Measurements from ENCODE around the gene STOML1. TPM values are rescaled to one million over a fixed set of nuclear protein-coding genes. Genes with fewer than 3 reads are reported as not detected.

The STOML1 gene
- total RNA-seq, 2 experiments from 2014 or later, result 7.1 to 10.1 TPM

DNA sequence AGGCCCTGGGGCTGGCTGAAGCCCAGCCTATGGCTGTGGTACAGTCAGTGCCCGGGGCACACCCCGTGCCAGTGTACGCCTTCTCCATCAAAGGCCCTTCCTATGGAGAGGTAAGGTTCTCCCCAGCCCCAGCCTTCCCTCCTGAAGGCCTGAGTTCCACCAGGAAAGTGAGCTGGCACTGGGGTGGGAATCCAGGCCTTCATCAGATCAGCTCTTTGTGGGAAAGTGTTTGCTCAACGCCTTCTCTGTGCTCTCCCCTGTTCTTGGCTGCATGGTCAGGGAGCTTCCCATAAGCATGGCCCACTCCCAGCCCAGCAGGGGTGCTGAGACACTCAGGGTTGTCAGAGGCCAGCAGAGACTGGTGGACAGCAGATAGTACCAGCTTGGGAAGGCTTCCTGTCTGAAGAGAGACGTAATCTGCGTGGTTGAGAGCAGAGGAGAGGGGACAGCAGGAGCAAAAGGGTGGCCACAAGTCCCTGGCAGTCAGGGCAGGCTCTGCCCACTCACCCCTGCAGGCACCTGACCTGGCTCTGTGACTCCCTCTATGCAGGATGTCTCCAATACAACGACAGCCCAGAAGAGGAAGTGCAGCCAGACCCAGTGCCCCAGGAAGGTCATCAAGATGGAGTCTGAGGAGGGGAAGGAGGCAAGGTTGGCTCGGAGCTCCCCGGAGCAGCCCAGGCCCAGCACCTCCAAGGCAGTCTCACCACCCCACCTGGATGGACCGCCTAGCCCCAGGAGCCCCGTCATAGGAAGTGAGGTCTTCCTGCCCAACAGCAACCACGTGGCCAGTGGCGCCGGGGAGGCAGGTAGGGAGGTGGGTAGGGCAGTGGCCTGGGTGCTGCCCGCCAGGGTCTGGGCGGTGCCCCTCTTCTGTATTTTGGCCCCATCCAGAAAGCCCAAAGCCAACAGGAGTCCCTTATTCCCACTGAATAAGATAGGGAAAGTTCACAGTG is 40.8 kb upstream of the STOML1 start:
- intact Hi-C loops (cut with micrococcal nuclease), result no loop called here
- Mint-ChIP-seq H3K27me3 (no peaks in the 10 kb centered on the region), H3K27ac (peak overlapping the region; percentile 42), H3K4me3 (no peak overlapping the region), H3K4me1 (ENCODE audit: low read depth) (no peaks in the 10 kb centered on the region), H3K9me3 (no peaks in the 10 kb centered on the region), H3K36me3 (peaks cover 33% of the 10 kb centered on the region)
- ChIA-PET CTCF (interaction anchor here (1.0 to 1.9 kb wide), 2 partner anchors 14 to 60 kb away, joined by 4 to 5 read pairs; no protein-coding TSS in a partner anchor), POLR2A (no interaction called here)
- no peak for DNase-seq

DNA sequence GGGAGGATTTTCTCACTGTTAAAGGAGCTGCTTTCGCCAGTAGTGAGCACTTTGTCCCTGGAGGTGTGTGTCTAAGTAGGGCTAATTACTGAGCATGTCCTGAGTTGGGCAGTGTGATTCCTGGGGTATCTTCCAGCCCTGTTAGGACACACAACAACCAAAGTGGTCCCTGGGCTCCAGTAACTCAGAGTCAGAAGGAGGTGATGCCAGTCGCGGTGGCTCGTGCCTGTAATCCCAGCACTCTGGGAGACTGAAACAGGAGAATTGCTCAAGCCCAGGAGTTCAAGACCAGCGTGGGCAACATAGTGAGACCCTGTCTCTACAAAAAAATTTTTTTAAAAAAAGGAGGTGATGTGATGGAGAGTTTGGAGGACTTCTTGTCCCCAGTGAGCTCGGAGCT is 40.0 kb upstream of the STOML1 start:
- no peaks in the 10 kb centered on the region for H3K27me3 Mint-ChIP-seq
- no peaks in the 10 kb centered on the region for H3K4me1 Mint-ChIP-seq (ENCODE audit: low read depth)
- no peak overlapping the region for H3K4me3 Mint-ChIP-seq
- ChIA-PET POLR2A (no interaction called here), CTCF (interaction anchor here (1.0 kb wide), 1 partner anchor 14 kb away, joined by 5 read pairs; no protein-coding TSS in a partner anchor)
- H3K27ac Mint-ChIP-seq, result no peak overlapping the region
- no peak for DNase-seq
- intact Hi-C loops (cut with micrococcal nuclease), result no loop called here
- H3K36me3 Mint-ChIP-seq, result peaks cover 33% of the 10 kb centered on the region
- no peaks in the 10 kb centered on the region for H3K9me3 Mint-ChIP-seq

DNA sequence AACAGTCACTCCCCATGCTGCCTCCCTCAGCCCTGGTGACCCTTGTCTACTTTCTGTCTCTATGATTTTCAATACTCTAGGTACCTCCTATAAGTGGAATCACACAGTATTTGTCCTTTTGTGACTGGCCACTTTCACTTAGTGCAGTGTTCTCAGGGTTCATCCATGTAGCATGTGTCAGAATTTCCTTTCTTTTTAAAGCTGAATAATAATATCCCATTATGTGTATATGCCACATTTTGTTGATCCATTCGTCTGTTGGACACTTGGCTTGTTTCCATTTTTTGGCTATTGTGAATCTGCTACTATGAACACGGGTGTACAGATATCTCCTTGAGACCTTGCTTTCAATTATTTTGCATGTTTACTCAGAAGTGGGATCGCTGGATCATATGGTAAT is 36.6 kb upstream of the STOML1 start:
- H3K4me1 Mint-ChIP-seq (ENCODE audit: low read depth), result peaks cover 1% of the 10 kb centered on the region
- H3K4me3 Mint-ChIP-seq, result no peak overlapping the region
- H3K27me3 Mint-ChIP-seq, result no peaks in the 10 kb centered on the region
- H3K36me3 Mint-ChIP-seq, result peaks cover 27% of the 10 kb centered on the region
- no peaks in the 10 kb centered on the region for H3K9me3 Mint-ChIP-seq
- DNase-seq, result no peak
- intact Hi-C loops (cut with micrococcal nuclease), result no loop called here
- H3K27ac Mint-ChIP-seq, result no peak overlapping the region
- ChIA-PET CTCF (interaction anchor here (1.6 to 1.8 kb wide), 2 partner anchors 56 kb away, joined by 6 read pairs; no protein-coding TSS in a partner anchor), POLR2A (no interaction called here)

DNA sequence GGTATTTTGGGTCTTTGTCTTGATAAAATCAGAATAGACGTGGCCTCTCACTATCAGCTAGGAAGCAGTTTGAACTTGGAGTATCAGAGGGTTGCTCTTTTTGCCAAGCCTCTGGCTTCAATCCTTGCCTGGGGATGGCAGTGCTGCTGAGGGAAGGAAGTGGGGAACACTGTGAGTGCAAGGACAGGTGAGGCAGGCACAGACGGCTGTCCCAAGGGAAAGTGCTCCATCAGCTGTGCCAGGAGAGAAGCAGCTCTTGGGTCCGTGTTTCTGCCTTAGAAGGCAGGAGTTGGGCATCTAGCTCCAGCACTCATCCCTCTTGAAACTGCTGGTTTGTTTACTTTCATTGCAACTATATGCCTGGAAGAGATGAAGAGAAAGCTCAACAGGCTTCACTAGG is 35.6 kb upstream of the STOML1 start:
- H3K27ac Mint-ChIP-seq, result no peak overlapping the region
- no peak overlapping the region for H3K4me3 Mint-ChIP-seq
- ChIA-PET CTCF (interaction anchor here (0.7 to 1.6 kb wide), 4 partner anchors 27 to 199 kb away, joined by 3 to 6 read pairs (median 4); no protein-coding TSS in a partner anchor), POLR2A (no interaction called here)
- intact Hi-C loops (cut with micrococcal nuclease), result no loop called here
- H3K27me3 Mint-ChIP-seq, result no peaks in the 10 kb centered on the region
- H3K9me3 Mint-ChIP-seq, result no peaks in the 10 kb centered on the region
- peaks cover 5% of the 10 kb centered on the region for H3K4me1 Mint-ChIP-seq (ENCODE audit: low read depth)
- H3K36me3 Mint-ChIP-seq, result peaks cover 32% of the 10 kb centered on the region
- DNase-seq, result no peak

DNA sequence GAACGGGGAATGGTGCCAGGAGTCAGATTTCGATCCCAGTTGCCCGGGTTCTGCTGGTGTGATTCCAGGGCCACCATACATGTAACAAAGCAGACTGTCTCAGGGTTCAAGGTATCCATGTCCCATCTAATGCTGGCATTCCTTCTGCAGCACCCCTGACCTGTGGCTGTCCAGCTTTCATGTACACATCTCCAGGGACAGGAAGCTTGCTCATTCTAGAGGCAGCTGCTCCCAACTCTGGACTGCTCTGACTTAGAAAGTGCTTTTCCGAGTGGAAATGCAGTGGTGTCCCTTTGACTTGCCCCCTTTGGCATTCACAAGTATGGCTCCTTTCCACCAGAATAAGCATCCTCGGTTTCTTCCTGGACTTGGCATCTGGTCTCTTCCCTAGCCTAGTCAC is 33.3 kb upstream of the STOML1 start:
- H3K27ac Mint-ChIP-seq, result no peak overlapping the region
- H3K36me3 Mint-ChIP-seq, result peaks cover 32% of the 10 kb centered on the region

DNA sequence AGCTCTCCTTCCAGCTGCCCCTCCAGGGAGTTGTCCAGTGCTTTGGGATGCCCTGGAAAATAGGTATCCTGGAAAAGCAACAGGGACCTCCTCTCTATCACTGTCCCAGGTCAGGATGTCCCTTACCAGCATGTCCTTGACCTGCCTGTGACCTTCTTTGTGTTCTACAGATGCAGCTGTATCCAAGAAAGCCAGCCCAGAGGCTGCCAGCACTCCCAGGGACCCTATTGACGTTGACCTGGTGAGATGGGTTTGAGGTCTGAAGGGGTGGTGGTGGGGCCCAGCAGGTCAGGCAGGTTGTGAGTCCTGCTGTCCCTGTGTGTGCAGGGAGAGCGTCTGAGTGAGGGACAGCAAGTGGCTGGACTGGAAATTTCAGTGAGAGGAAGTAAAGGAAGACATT is 32.6 kb upstream of the STOML1 start:
- H3K27me3 Mint-ChIP-seq, result no peaks in the 10 kb centered on the region
- H3K9me3 Mint-ChIP-seq, result no peaks in the 10 kb centered on the region
- ChIA-PET CTCF (interaction anchor here (0.5 to 1.4 kb wide), 3 partner anchors 17 to 459 kb away, joined by 3 to 6 read pairs (median 4); no protein-coding TSS in a partner anchor), POLR2A (no interaction called here)
- no peak for DNase-seq
- intact Hi-C loops (cut with micrococcal nuclease), result no loop called here
- H3K27ac Mint-ChIP-seq, result no peak overlapping the region
- peaks cover 30% of the 10 kb centered on the region for H3K36me3 Mint-ChIP-seq
- no peak overlapping the region for H3K4me3 Mint-ChIP-seq
- H3K4me1 Mint-ChIP-seq (ENCODE audit: low read depth), result peaks cover 7% of the 10 kb centered on the region

More for the DNA sequence above, 33.3 kb upstream of the STOML1 start:
- H3K4me1 Mint-ChIP-seq (ENCODE audit: low read depth), result peaks cover 7% of the 10 kb centered on the region
- DNase-seq, result no peak
- no peaks in the 10 kb centered on the region for H3K9me3 Mint-ChIP-seq
- no peak overlapping the region for H3K4me3 Mint-ChIP-seq
- no peaks in the 10 kb centered on the region for H3K27me3 Mint-ChIP-seq
- ChIA-PET CTCF (no interaction called here), POLR2A (no interaction called here)
- intact Hi-C loops (cut with micrococcal nuclease), result no loop called here

DNA sequence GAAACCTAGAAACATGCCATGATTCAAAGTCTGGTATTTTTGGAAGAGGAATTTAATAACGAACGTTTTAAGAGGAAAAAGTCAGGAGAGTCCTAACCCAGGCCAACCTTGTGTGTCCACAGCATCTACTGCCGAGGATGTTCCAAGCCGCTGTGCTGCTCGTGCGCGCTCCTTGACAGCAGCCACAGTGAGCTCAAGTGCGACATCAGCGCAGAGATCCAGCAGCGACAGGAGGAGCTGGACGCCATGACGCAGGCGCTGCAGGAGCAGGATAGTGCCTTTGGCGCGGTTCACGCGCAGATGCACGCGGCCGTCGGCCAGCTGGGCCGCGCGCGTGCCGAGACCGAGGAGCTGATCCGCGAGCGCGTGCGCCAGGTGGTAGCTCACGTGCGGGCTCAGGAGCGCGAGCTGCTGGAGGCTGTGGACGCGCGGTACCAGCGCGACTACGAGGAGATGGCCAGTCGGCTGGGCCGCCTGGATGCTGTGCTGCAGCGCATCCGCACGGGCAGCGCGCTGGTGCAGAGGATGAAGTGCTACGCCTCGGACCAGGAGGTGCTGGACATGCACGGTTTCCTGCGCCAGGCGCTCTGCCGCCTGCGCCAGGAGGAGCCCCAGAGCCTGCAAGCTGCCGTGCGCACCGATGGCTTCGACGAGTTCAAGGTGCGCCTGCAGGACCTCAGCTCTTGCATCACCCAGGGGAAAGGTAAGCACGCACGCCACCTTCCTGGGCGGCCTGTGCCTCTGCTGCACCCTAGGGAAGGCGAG is 30.8 kb upstream of the STOML1 start:
- DNase-seq, result no peak
- Mint-ChIP-seq H3K27me3 (no peaks in the 10 kb centered on the region), H3K27ac (no peak overlapping the region), H3K4me3 (no peak overlapping the region), H3K4me1 (ENCODE audit: low read depth) (peaks cover 7% of the 10 kb centered on the region), H3K36me3 (peaks cover 25% of the 10 kb centered on the region), H3K9me3 (no peaks in the 10 kb centered on the region)
- intact Hi-C loops (cut with micrococcal nuclease), result no loop called here
- CTCF ChIA-PET, result interaction anchor here (0.9 to 1.7 kb wide), 3 partner anchors 25 to 59 kb away, joined by 3 to 4 read pairs (median 3); no protein-coding TSS in a partner anchor
- POLR2A ChIA-PET, result no interaction called here

DNA sequence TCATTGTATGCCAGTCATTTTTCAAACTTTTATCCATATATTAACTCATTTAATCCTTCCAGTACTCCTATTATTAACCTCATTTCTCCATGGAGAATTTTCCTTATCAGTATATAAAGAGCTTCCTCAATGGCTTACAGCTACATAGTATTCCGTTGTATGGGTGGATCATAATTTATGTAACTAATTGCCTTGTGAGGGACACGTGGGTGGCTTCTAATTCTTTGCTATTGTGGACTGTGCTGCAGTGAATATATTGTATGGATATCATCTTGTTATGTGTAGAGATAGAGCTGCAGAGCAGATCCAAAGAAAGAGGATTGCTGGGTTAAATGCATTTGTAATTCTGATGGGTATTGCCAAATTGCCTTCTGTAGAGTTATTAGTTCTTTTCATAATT is 27.6 kb upstream of the STOML1 start:
- Mint-ChIP-seq H3K4me1 (ENCODE audit: low read depth) (peaks cover 16% of the 10 kb centered on the region), H3K36me3 (peaks cover 21% of the 10 kb centered on the region), H3K27ac (no peak overlapping the region), H3K9me3 (no peaks in the 10 kb centered on the region), H3K4me3 (no peak overlapping the region), H3K27me3 (no peaks in the 10 kb centered on the region)
- intact Hi-C loops (cut with micrococcal nuclease), result no loop called here
- DNase-seq, result no peak
- POLR2A ChIA-PET, result no interaction called here
- CTCF ChIA-PET, result no interaction called here

DNA sequence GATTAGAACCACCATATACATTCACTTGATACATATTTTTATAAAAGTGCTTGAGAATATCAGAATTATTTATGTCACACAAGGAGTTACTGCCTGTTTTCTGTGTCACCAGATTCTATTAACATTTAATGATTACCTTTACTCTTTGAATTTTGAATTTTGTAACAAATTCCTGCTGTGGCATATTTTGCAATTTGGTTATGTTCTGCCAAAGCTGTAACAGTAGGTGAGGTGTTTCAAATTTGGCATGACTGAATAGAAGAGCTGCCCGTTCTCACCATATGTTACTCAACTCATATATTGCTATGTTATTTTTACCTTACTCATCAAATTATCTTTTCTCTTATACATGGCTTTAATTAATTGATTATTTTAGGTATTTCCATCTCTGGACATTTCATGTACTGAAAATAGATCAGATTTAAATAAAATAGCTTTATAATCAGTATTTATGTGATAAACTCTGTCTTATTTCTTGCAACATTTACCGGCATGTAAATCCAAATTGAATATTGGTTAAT is 21.3 kb upstream of the STOML1 start:
- ChIA-PET CTCF (interaction anchor here (0.7 to 1.2 kb wide), 2 partner anchors 40 to 62 kb away, joined by 3 to 4 read pairs; no protein-coding TSS in a partner anchor), POLR2A (no interaction called here)
- H3K4me3 Mint-ChIP-seq, result no peak overlapping the region
- intact Hi-C loops (cut with micrococcal nuclease), result no loop called here
- peaks cover 24% of the 10 kb centered on the region for H3K36me3 Mint-ChIP-seq
- H3K27ac Mint-ChIP-seq, result no peak overlapping the region
- peaks cover 34% of the 10 kb centered on the region for H3K4me1 Mint-ChIP-seq (ENCODE audit: low read depth)
- H3K9me3 Mint-ChIP-seq, result no peaks in the 10 kb centered on the region
- H3K27me3 Mint-ChIP-seq, result no peaks in the 10 kb centered on the region
- DNase-seq, result no peak

DNA sequence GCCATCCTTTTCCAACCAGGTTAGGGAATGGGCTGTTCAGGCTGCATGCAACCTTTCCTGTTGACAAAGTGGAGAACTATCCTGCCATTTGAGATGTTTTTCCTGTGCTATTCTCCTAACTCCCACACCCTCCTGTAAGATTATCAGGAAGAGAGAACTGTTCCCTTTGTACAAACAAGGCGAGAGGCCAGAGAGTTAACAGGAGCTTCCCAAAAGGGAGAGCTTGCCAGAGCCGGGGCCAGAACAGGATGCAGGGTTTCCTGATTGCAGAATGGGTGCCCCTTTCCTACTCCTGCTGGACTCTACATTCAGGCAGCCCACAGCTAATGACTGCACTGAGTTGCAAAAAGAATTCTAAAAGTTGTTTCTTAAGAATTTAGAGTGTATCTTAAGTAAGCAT is 19.5 kb upstream of the STOML1 start:
- ChIA-PET CTCF (interaction anchor here (2.4 kb wide), 1 partner anchor 39 kb away, joined by 10 read pairs; no protein-coding TSS in a partner anchor), POLR2A (interaction anchor here (0.9 kb wide), 1 partner anchor 96 kb away, joined by 4 read pairs; no protein-coding TSS in a partner anchor)
- peaks cover 51% of the 10 kb centered on the region for H3K4me1 Mint-ChIP-seq (ENCODE audit: low read depth)
- no peak overlapping the region for H3K27ac Mint-ChIP-seq
- H3K36me3 Mint-ChIP-seq, result peaks cover 36% of the 10 kb centered on the region
- no peaks in the 10 kb centered on the region for H3K27me3 Mint-ChIP-seq
- no peak for DNase-seq
- H3K9me3 Mint-ChIP-seq, result no peaks in the 10 kb centered on the region
- intact Hi-C loops (cut with micrococcal nuclease), result no loop called here
- no peak overlapping the region for H3K4me3 Mint-ChIP-seq

DNA sequence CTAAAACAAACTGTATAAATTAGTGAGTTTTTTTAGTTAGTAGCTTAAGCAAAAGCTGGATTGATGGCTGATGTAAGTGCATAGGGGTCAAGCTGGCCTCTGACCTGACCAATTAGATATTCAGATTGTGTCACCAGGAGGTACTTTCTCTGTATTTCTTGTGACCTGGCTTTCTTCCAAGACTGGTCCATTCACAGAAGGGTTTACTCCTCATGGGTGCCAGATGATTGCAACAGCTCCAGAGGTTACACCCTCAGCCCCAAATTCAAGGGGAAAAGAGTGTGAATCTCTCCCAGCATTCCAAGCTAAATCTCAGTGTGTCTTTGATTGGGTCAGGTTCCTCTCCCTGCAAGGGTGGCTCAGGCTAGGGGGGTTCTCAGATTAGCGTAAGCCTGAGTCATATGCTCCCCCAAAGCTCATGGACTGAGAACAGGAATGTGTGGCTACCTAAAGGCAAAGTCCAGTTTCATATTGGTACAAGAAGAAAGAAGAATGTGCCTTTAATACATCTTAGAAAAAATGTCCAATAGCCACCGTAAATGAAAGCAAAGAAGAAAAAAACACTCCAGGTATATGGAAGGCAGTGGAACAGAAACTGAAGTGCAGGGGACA is 18.9 kb upstream of the STOML1 start:
- H3K27ac Mint-ChIP-seq, result no peak overlapping the region
- ChIA-PET POLR2A (interaction anchor here (0.9 kb wide), 1 partner anchor 96 kb away, joined by 4 read pairs; no protein-coding TSS in a partner anchor), CTCF (interaction anchor here (1.2 to 2.4 kb wide), 3 partner anchors 16 to 46 kb away, joined by 3 to 10 read pairs (median 8); partner anchors contain the start of gene PML)
- peaks cover 53% of the 10 kb centered on the region for H3K4me1 Mint-ChIP-seq (ENCODE audit: low read depth)
- peaks cover 39% of the 10 kb centered on the region for H3K36me3 Mint-ChIP-seq
- intact Hi-C loops (cut with micrococcal nuclease), result no loop called here
- H3K4me3 Mint-ChIP-seq, result no peak overlapping the region
- no peak for DNase-seq
- no peaks in the 10 kb centered on the region for H3K9me3 Mint-ChIP-seq
- H3K27me3 Mint-ChIP-seq, result no peaks in the 10 kb centered on the region
